GM12878 (cell line): Measurements from ENCODE around the gene PRSS56.

ENCODE experiments used
- ATF7 ChIP-seq: fragments of 450-650 bp; IDR thresholded peaks from 2 replicates; pipeline ENCODE4 v1.6.1; 2016; ENCODE audit warnings: low read depth, mild to moderate bottlenecking
- BHLHE40 ChIP-seq, 2 experiments: fragments of 450-650 bp in 1 of 2; IDR thresholded peaks; 2 replicates each; pipeline ENCODE4 v1.6.1; 2011 to 2017; ENCODE audit warnings: low read depth in 2 of 2, borderline replicate concordance in 1 of 2, improper control_type of control experiment in 1 of 2, low read length in 1 of 2, mild to moderate bottlenecking in 1 of 2
- CTCF ChIP-seq, 3 experiments: IDR thresholded peaks in 2 of 3; conservative IDR thresholded peaks in 1 of 3; 2 replicates each; pipeline ENCODE4 v1.5.1; 2011; ENCODE audit warnings: low read depth in 3 of 3, low read length in 3 of 3, mild to moderate bottlenecking in 3 of 3, control low read depth in 2 of 3, moderate library complexity in 2 of 3, inconsistent platforms in 1 of 3, mixed read lengths in 1 of 3; ENCODE audit not compliant: control insufficient read depth in 2 of 3, insufficient read depth in 1 of 3; ENCODE audit errors: extremely low read depth in 1 of 3
- EZH2 ChIP-seq: IDR thresholded peaks from 2 replicates; pipeline ENCODE4 v1.6.1; 2012; ENCODE audit warnings: low read depth, mild to moderate bottlenecking, control low read depth, inconsistent platforms, low read length, borderline replicate concordance; ENCODE audit not compliant: control insufficient read depth
- HDGF ChIP-seq: fragments of 450-650 bp; IDR thresholded peaks from 2 replicates; pipeline ENCODE4 v1.6.1; 2016; ENCODE audit warnings: antibody characterized with exemption
- KDM1A ChIP-seq: fragments of 200-600 bp; sonication (generic); IDR thresholded peaks from 2 replicates; pipeline ENCODE4 v1.6.1; 2016; ENCODE audit warnings: borderline replicate concordance
- POLR2A ChIP-seq: IDR thresholded peaks from 2 replicates; pipeline ENCODE4 v1.6.1; 2011; ENCODE audit warnings: low read depth, mild to moderate bottlenecking, low read length
- SIN3A ChIP-seq: IDR thresholded peaks from 2 replicates; pipeline ENCODE4 v1.6.1; 2012; ENCODE audit warnings: low read depth, low read length, improper control_type of control experiment
- SP1 ChIP-seq: IDR thresholded peaks from one replicate; pipeline ENCODE4 v1.6.1; 2011; ENCODE audit warnings: low read depth, low read length
- STAT1 ChIP-seq: fragments of 450-650 bp; conservative IDR thresholded peaks from 2 replicates; pipeline ENCODE4 v1.6.1; 2014; ENCODE audit warnings: antibody characterized with exemption, mild to moderate bottlenecking

DNA sequence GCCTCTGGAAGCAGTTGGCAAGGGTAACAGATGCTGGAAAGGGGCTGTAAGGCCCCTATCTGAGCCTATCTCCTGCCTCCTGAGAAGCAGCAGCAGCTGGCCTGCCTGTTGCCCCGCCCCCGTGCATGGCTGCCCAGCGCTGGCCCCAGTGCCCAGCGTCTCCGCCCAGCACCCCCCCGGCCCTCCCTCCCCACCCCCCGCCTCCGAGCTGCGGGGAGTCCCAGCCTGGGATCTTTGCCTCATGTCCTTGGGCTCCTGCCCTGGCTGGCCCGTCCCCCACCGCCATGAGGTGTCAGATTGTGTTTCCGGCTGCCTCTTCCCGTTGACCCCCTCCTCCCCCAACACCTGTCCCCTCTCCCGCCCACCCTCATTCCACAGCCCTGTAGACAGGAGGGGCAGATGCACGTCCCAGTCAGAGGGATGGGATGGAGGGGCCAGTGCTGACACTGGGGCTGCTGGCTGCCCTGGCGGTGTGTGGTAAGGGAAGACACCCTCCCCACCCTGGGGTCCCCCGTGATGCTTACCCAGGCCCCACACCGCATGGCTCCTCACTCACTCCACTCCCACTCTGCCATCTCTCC, 5.7 kb downstream of the PRSS56 start, which contains the start of gene CHRND:
- TF ChIP-seq CTCF (IDR thresholded peaks at IDR 0.05 in 2 of 3, conservative IDR thresholded peaks at IDR 0.05 in 1 of 3; ENCODE audit: control insufficient read depth in 2 of 3, extremely low read depth in 1 of 3, insufficient read depth in 1 of 3, low read depth in 3 of 3, low read length in 3 of 3) (no peak), KDM1A (no peak), BHLHE40 (IDR thresholded peaks at IDR 0.05; ENCODE audit: borderline replicate concordance in 1 of 2, low read depth in 2 of 2, low read length in 1 of 2) (no peak), STAT1 (no peak), SIN3A (no peak), HDGF (no peak), ATF7 (no peak), EZH2 (no peak), SP1 (no peak), POLR2A (no peak)
